PFSK-1 (cell line): ENCODE measurements around the gene AKAP6.

ENCODE experiments used
- POLR2AphosphoS5 ChIP-seq: IDR thresholded peaks from 2 replicates; pipeline ENCODE4 v1.6.1; 2012; ENCODE audit warnings: low read depth, mild to moderate bottlenecking, control low read depth, low read length, moderate library complexity
- REST ChIP-seq, 2 experiments: IDR thresholded peaks; 2 replicates each; pipeline versions ENCODE4 v1.6.1 to v1.8.0; 2011 to 2012; ENCODE audit warnings: low read depth in 2 of 2, low read length in 2 of 2, control low read depth in 1 of 2, inconsistent platforms in 1 of 2, mild to moderate bottlenecking in 1 of 2, moderate library complexity in 1 of 2; ENCODE audit not compliant: insufficient read depth in 1 of 2
- SIN3A ChIP-seq: IDR thresholded peaks from 2 replicates; pipeline ENCODE4 v1.6.1; 2012; ENCODE audit warnings: mild to moderate bottlenecking, low read length, moderate library complexity, borderline replicate concordance; ENCODE audit not compliant: insufficient read depth
- TAF1 ChIP-seq: IDR thresholded peaks from 2 replicates; pipeline ENCODE4 v1.6.1; 2012; ENCODE audit warnings: low read length, control low read depth, borderline replicate concordance; ENCODE audit not compliant: insufficient read depth

- TF ChIP-seq REST (IDR thresholded peaks at IDR 0.05; ENCODE audit: insufficient read depth in 1 of 2, low read depth in 2 of 2, low read length in 2 of 2) (no peak), SIN3A (no peak), POLR2AphosphoS5 (no peak), TAF1 (no peak)
Observed at GRCh38 chr14:32542507-32542906, 213.4 kb downstream of the AKAP6 start.
